ENCODE measurements around the gene TGFB2.

DNA sequence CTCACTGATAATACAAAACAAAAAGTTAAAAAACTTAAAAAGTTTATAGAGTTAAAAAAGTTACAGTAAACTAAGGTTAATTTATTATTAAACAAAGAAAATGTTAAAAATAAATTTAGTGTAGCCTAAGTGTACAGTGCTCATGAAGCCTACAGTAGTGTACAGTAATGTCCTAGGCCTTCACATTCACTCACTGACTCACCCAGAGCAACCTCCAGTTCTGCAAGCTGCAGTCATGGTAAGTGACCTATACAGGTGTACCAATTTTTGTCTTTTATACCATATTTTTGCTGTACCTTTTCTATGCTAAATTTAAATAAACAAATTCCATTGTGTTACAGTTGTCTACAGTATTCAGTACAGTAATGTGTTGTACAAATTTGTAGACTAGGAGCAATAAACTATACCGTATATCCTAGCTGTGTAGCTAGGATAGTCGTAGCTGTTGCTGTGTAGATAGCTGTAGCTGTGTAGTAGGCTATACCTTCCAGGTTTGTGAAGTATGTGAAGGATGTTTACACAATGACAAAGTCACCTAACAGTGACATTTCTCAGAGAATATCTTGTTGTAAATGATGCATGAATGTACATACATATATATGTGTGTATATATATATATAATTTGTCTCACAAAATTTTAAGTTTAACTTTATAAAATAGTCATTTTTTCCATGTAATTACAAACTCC is 140.2 kb downstream of the TGFB2 start:
- TF ChIP-seq, protein P1, sequence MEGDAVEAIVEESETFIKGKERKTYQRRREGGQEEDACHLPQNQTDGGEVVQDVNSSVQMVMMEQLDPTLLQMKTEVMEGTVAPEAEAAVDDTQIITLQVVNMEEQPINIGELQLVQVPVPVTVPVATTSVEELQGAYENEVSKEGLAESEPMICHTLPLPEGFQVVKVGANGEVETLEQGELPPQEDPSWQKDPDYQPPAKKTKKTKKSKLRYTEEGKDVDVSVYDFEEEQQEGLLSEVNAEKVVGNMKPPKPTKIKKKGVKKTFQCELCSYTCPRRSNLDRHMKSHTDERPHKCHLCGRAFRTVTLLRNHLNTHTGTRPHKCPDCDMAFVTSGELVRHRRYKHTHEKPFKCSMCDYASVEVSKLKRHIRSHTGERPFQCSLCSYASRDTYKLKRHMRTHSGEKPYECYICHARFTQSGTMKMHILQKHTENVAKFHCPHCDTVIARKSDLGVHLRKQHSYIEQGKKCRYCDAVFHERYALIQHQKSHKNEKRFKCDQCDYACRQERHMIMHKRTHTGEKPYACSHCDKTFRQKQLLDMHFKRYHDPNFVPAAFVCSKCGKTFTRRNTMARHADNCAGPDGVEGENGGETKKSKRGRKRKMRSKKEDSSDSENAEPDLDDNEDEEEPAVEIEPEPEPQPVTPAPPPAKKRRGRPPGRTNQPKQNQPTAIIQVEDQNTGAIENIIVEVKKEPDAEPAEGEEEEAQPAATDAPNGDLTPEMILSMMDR (IDR thresholded peaks at IDR 0.05; ENCODE audit: low read depth, low read length, missing input control) = no peak
- TF ChIP-seq TAF1 (conservative IDR thresholded peaks at IDR 0.05) (no peak), HNF4G (IDR thresholded peaks at IDR 0.05) (no peak), RAD21 (IDR thresholded peaks at IDR 0.05) (no peak), SP1 (IDR thresholded peaks at IDR 0.05) (no peak), YY1 (IDR thresholded peaks at IDR 0.05) (no peak)
- TF ChIP-seq, protein P2, sequence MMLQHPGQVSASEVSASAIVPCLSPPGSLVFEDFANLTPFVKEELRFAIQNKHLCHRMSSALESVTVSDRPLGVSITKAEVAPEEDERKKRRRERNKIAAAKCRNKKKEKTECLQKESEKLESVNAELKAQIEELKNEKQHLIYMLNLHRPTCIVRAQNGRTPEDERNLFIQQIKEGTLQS (IDR thresholded peaks at IDR 0.05) = no peak
- TF ChIP-seq, protein P3, sequence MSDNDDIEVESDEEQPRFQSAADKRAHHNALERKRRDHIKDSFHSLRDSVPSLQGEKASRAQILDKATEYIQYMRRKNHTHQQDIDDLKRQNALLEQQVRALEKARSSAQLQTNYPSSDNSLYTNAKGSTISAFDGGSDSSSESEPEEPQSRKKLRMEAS (IDR thresholded peaks at IDR 0.05) = no peak

Measured in liver (tissue), 3 donors.